Islet precursor cell (in vitro differentiated cells): ENCODE results near the gene S100A13.

ENCODE experiments used
- DNase-seq: peaks from one replicate; pipeline ENCODE4 v3.0.0-alpha.2; 2018

The S100A13 gene

DNA sequence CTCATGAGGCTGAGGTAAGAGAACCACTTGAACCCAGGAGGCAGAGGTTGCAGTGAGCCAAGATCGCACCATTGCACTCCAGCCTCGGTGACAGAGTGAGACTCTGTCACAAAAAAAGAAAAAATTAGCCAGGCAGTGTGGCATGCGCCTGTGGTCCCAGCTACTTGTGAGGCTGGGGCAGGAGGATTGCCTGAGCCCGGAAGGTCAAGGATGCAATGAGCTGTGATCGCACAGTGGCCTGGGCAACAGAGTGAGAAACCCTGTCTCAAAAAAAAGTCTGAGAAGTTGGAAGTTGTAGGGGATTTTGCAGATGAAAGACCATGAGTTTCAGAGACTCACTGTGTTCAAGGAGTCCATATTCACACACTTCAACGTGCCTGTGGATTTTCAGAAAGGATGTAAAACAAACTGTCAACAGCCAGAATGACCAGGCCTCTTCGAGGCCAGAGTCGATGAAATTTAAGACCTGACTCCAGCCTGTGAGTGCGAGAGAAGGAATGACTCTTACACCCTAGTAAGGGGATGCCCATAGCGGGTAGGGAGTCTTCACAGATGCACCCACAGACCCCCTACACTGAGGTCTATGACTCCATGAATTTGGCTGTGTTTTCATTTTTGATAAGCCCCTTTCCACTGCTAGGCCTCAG lies 2.2 kb downstream of the S100A13 start:
- no peak for DNase-seq

DNA sequence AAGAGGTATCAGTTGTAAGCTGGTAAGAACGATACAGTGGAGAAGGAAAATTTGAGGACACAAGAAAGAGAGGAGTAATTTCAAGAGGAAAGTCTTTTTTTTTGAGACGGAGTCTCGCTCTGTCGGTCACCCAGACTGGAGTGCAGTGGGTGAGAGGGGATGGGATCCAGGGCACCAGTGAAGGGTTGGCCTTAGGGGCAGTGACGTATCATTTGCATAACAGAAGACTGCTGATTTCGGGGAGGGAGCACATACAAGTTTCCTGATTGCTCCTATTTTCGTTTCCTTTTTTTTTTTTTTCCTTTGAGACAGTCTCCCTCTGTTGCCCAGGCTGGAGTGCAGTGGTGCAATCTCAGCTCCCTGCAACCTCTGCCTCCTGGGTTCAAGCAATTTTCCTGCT lies 4.2 kb downstream of the S100A13 start:
- DNase-seq: no peak

DNA sequence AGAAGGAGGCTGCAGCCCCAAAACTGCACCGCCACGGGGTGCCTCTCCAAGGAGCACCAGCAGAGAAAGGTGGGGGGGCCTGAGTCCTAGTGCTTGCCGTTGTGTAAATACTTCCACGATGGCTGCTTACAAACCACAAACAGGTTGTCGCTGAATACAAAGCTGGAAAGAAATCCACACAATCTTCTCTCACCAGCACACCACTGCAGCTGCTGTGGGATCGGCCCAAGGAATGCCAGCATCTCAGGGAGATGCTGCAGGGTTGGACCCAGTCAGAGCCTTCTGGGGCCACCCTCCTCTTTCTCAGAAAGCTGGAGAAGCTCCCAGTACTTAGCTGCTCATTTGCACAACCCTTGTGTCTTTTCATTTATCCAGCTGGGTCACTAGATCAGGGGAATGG lies 8.1 kb downstream of the S100A13 start:
- no peak for DNase-seq

DNA sequence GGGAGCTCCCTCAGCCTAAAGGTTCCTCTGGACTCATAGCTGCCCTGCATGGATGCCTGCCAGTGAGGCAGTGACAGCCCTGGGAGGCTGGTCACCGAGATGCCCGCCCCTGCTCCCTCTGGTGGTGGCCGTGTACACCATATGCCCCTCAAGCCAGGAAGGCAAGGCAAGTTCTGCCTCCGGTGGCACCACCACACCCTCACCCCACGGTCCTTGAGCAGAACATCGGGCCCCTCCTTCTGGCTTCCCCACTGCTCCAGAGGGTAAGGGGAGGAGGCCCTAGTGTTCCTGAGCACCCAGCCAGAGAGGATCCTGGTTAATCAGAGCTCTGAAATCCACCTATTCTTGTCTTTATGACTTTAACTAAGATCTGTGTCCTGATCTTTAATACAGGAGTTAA lies 9.6 kb downstream of the S100A13 start:
- peak; percentile 80 for DNase-seq

DNA sequence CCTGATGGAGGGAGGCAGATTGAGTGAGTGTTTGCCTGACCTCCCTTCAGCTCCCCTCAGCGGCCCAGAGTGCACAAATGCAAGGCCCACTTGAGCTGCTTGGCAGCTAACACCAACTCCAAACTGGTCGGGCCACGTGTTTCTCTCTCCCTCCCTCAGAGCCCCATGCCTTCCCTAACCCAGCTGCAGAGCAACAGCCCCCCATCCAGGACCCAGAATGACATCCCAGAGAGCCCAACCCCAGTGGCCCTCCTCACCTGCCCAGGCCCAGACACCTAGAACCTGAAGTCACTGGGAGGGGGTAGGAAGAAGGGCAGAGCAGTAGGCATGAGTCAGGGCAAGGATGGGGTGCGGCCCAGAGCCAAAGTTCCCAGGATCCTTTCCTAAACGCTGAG lies 10.4 kb downstream of the S100A13 start:
- DNase-seq: no peak

DNA sequence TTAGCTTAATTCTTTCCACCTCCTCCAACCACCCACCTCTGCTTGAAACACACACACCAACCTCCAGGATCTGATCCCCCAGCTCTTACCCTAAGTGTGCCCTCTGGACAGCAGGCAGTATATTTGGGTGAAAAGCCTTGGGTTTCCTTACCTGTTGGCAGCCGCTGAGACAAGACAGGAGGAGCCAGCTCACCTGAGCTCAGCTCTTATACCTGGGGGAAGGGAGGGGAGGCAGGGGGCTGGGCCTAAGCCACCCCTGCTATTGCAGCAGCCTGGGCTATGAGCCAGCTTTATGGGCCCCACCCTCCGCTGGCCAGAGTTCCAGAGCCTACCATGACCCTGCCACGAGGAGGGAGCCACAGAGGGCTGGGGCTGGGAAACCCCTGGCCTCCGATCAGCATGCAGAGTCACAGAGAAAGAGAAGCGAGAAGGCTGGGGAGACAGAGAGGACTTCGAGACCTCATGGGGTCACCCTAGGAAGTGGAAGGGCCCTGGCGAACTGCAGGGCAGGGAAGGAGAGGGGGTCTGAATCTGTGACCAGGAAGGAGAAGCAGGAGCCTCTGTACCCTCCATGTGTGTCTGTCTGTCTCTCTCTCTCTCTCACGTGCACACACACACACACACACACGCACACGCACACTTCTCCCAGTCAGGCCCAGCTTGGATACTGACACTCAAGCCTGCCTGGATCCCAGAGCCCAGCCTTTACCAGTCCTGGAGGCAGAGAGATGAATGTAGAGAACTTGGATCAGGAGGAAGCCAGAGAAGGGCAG lies 11.0 kb downstream of the S100A13 start, which contains the start of gene S100A14:
Gene S100A14 (minus strand): TSS at position 182 of the 773 bp plus-strand sequence. CDS start 467 bp downstream, outside the sequence.
- DNase-seq: peak; percentile 74

DNA sequence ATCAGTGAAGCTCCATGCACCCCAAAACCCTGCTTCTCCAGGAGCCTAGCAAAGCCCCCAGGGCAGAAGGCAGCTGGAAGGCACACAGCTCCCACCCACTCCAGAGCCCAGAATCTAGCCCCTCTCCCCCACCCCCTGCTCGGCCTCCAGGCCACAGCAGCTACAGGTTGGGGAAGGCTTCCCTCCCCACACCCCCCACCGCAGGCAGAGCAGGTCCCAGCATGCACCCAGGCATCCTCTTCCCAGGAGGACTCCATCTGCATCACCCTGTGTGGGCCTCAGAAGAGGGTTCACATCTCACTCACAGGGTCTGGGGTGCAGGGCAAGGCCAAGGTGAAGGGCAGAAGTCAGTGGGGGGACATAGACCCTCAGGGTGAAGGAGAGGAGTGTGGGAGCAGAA lies 11.9 kb downstream of the S100A13 start:
- DNase-seq: no peak

DNA sequence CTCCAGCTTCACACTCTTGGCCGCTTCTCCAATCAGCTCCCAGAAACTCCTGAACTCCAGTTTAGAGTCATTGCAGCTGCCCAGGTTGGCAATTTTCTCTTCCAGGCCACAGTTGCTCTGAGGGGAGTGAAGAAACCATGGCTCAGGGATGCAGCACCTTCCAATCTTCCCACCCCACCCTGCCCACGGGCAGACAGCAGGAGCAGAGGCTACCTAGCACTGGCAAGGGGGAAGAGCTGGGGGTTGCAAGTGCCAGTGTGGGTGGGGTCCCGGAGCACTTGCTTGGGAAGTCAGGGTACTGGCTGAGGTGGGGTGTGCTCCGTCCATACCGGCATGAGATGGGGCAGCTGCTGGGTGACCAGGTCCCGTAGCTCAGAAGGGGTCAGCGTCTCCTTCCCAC lies 12.4 kb downstream of the S100A13 start:
- DNase-seq: no peak

DNA sequence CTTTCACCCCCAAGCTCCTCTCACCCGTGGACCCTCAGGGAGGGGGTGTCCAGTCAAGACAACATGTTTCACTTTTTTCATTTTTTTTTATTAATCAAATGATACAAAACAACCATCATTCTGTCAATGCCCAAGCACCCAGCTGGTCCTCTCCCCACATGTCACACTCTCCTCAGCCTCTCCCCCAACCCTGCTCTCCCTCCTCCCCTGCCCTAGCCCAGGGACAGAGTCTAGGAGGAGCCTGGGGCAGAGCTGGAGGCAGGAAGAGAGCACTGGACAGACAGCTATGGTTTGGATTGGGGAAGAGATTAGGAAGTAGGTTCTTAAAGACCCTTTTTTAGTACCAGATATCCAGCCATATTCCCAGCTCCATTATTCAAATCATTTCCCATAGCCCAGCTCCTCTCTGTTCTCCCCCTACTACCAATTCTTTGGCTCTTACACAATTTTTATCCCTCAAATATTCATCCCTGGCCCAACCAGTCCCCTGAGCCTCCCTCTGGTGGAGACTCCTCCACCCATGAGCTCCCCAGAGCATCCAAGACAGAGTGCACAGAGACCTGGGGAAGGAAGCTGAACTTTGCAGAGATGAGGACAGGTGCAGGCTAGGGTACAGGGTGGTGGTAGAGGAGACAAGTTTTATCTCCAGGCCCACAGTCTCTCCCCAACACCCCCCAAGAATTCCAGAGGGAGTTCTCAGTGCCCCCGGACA lies 13.0 kb downstream of the S100A13 start:
- no peak for DNase-seq

DNA sequence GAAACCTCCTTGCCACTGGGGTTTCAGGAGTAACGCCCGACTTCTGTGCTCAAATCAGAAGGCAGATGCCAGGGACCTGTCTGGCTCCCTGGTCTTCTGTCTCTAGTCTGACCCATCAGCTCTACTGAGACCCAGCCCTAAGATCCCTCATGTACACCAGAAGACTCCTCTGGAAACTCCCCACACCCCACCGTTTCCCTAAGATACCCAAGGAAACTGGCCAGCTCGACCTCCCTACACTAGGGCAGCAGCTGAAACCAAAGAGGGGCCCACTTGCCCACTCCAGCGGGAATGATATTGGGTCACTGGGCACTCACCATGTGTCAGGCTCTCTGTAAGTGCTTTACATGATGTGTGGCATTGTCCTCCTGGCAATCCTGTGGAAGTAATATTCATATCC lies 13.9 kb downstream of the S100A13 start:
- DNase-seq: no peak

DNA sequence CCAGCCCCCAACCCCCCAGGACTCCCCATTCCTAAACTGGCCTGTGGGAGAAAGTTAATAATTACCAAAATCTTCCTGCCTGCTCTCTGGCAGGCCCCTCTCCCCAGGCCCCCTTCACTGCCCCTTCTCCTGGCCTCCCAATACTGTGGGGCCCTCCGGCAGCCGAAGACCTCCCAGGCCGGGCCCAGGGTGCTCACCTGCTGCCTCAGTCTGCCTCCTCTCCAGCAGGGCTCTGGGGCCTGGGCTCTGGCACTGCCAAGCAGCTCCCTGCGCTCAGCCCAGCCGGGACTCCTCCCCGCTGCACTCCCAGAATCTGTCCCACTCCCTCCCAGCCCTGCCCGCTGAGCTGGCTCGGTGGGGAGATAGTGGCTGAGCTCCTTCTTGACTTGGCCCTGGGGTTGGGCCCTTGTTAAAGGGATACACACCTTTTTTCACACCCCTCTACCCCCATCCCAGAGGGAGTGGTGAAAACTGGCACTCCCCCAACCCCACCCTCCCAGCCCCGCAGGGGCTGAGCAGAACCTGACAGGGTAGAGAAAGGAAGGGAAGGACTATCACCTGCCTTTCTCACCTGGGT lies 14.5 kb downstream of the S100A13 start, which contains the start of gene S100A16:
Gene S100A16 (minus strand): TSS at position 383 of the 577 bp plus-strand sequence. CDS start 4,986 bp downstream, outside the sequence.
- peak; percentile 83 for DNase-seq

DNA sequence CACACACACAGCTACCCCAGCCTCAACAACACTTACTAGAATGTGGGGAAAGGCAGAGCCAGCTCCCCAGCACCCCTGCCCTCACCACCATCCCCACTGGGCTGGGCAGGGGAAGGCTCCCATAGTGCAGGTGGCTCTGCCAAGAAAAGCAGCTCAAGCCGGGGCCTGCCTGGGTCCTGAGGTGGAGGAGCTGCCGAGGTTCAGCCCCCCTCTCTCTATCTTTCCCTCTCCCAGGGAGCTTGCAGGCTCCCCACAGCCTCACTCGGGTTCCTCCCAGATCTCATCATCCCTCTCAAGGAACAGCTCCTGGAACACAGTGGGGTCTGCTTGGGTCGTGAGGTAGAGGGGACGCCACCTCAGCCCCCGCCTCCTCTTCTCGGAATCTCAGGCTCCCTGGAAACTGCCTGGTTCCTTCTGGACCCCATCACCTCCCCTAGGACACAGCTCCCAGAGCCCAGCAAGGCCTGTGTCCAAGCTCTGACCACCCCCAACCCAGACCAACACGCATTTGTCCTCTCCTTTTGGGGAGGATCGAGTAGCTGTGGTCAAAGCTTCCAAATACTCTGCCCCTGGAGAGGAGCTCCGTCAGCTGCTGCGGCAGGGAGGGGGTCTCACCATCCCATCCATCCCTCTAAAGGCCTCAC lies 15.1 kb downstream of the S100A13 start:
- no peak for DNase-seq

DNA sequence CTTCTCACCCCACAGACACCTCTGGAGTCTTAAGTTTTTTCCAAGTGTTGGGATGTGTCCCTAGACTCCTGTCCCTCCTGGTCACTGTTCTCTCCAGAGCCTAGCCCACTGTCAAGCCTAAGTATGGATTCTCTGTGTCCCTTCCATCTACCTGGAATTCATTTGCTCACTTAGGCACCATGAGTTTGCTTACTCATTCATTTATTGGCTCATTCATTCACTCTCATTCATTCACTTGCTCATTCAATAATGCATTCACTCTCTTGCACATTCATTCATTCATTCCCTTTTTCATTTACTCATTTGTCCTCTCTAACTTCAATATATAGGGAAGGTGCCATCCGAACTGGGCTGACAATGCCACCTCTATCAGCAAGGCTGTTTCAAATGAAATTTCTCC lies 15.9 kb downstream of the S100A13 start:
- DNase-seq: no peak

DNA sequence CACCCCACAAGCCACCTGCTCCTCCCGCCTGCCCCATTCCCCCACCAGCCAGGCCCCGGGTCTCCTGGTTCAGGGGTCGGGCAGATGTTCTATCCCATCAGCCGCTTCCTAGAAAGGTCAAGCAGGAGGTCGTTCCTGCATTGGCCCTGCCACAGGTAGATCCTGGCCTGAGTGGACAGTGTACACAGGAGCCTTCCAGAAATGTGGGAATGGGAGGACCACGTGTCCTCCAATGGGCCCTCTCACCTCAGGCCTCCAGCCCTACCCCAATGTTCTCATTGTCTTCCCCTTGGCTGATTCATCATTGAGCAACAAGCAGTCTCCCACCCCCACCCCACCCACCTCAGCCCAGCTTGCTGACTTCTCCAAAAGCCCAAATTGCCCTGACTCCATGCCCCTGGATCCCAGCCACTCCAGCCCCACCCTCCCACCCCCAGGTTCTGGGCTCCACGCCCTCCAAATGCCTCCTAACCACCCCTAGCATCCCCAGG lies 16.4 kb downstream of the S100A13 start:
- no peak for DNase-seq

DNA sequence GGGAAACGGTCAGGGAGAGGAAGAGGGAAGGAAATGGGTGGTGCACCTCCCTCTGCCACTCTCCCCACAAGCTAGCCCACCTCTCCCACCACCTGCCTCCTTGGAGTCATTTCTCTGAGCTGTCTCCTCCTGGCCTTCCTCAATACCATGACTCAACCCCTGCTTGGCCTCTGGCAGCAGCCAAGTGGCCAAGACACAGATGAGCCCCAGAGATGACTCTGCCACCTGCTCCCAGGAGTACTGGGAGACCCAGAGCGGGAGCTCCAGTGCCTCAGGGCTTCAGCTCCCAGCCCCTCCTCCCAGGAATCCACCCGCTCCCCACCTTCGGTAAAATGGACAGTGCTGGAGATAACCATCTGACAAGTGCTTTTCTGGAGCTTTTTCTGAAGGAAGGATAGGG lies 17.0 kb downstream of the S100A13 start:
- peak; percentile 95 for DNase-seq

DNA sequence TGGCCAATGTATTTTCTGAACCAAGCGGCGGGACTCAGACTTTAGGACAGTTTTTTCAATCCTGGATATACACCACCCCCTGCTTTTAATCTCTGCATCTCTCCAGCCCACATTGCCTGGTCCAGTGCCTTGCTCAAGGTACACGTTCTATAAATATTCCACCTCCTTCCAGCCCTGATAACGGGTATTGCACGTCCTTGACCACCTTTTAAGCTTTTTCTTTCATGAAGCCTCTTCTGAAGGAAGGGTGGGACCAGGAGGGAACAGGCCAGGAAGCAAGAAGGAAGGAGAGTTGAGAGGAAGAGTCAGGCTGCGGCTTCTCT lies 17.8 kb downstream of the S100A13 start:
- DNase-seq: peak; percentile 62

DNA sequence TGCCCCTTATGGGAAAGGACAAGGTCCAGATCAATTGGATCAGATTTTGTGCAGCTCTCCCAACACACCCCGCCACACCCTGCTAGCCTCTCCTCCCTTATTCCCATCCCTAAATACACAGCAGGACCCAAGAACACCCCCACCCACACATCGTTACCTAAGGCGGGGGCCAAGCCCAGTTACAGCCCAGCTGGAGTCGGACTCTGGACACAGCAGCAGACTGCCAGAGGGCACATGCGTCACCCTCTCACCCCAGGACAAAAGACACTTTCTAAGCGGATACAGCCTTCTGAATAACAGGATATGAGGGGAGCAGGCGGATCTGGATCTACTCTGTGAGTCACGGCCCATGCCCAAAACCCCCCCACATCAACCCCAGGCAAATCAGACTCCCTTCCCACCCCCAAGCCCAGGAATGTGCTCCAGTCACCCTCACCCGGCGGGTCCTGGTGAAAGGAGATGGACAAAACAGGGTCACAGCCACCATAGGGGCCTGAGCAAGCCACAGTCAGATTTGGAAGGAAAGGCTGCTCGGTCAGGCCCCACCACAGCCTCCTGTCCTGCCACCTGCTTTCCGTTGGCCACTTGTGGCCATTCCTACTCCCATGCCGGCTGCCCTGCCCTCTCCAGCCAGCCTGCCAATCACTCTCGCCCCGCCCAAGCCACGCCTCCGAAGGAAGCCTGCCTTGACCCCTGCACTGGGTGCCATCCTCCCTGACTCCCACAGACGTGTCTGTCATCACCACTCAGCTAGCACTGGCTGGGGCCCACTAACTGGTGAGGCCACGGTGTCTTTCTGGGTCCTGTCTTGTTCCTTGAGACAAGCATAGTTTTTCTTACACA lies 18.3 kb downstream of the S100A13 start:
- DNase-seq: peak; percentile 98

DNA sequence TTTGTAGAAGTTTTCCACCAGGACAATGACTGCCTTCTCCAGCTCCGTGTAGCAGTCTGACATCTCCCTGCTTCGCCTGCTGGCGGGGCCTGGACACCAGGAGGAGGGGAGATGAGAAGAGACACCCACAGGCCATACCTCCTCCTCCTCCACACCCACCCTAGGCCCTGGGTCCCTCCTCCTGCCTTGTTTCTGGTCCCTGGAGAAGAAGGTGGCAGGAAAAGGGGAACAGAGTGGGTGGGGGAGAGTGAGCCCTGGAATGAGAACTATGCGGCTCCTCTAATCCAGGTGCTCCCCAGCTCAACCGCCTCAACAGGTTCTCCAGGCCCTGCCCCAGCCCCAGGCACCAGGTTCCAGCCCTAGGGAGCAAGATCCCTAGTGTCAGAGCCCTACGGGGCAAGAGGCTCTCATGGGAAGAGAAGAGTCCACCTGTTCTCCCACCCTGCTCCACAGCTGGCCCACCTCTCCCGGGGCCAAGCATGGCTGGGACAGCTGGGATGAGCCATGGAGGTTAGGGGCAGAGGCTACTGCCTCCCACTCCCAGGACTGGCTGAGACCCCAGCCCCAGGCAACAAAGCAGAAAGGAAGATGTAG lies 19.1 kb downstream of the S100A13 start:
- peak; percentile 78 for DNase-seq

DNA sequence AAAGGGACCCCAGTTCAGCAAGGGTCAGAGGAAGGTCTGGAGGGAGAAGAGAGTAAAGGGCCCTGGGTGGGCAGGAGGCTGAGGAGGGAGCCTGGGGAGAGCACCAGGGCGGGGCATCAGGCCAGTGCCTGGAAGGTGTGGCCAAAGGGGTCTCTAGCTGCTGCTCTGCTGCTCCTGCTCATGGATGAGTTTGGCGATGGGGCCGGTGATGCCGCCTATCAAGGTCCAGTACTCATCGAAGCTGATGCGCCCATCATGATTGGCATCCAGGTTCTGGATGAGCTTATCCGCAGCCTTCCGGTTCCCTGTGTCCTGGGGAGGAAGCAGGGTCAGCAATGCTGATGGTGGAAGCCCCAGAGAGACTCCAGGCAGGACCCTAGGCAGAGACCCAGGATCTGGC lies 19.9 kb downstream of the S100A13 start:
- no peak for DNase-seq

DNA sequence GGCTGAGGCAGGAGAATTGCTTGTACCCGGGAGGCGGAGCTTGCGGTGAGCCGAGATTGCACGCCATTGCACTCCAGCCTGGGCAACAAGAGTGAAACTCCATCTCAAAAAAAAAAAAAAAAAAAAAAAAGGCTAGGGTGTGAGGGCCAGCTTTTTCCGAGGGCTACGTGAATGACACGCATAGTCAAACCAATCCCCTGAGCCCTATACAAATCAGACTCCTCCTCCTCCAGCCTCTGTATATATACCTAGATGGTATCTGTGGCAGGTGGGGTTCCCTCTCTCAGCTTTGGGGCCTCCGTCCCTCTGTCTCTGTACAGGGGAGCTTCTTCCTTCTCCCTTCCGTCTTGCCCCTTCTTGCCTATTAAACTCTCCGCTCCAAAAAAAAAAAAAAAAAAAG lies 21.1 kb downstream of the S100A13 start:
- DNase-seq: no peak

DNA sequence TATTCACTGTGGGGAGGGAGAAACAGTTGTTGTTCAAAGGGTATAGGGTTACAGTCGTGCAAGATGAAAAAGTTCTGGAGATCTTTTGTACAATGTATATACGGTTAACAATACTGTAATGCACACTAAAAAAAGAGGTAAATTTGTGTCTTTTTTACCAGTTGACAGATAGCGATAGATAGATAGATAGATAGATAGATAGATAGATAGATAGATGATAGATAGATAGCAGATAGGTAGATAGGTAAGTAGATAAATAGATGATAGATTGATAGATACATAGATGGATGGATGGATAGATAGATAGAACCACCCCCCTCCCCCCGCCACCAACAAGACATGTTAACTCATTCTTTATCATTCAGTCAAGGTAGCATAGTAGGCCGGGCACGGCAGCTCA lies 24.6 kb downstream of the S100A13 start:
- DNase-seq: no peak

DNA sequence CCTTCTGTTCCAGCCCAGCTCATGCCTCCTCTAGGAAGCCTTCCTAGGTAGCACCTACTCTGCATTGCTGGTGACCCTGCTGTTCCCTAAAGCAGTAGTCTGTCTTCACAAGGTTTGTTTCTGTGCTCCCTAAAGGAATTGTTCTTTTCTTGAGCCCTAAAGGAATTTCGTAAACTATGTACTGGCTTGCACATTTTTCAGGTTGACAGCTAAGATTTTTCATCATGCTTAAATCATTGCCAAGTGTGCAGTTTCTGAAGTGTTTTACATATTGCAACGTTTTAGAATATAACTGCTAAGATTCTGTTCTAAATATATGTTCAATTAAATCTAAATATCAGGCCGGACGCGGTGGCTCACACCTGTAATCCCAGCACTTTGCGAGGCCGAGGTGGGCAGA lies 27.5 kb downstream of the S100A13 start:
- DNase-seq: no peak
